GM19035 (cell line): ENCODE measurements around the gene OSTN.
"Not testable (repeated sequence)": the region's sequence is repeated elsewhere in the genome, so short reads cannot be mapped to it uniquely, and the experiment has no call there.

Experiments used
- ATAC-seq: cut with Tn5 transposase; IDR thresholded peaks from one replicate; pipeline ENCODE4 v1.9.1; 2021; ENCODE audit not compliant: unreplicated experiment

The OSTN gene, protein sequence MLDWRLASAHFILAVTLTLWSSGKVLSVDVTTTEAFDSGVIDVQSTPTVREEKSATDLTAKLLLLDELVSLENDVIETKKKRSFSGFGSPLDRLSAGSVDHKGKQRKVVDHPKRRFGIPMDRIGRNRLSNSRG

DNA sequence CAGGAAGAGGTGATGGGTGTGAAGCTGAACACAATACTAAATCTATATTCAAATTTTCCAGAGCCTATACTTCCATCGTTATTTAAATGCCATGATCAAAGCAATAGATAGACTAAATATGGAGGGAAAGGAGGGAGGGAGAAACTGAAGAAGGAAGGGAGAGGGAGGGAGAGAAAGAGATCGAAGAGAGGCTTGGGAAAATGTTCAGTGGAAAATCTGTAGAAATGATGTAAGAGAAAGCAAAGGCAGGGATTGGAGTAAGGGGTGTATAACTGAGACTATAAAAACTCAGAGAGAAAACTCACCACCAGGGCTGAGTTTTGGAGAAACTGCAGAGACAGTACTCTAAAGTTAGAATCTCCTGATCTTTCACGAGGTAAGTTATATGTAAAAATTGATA, at the start of gene OSTN:
OSTN (plus strand) TSS at position 310 of the 400 bp plus-strand sequence. CDS start 13,292 bp downstream, outside the sequence.
- no peak for ATAC-seq

- ATAC-seq, result no peak
Observed at GRCh38 chr3:191151653-191152052, 47.4 kb upstream of the OSTN start.

- no peak for ATAC-seq
Observed at GRCh38 chr3:191154827-191155226, 44.2 kb upstream of the OSTN start.

GRCh38 chr3:191158247-191158646, 40.8 kb upstream of the OSTN start:
- no peak for ATAC-seq

- no peak for ATAC-seq
Observed at GRCh38 chr3:191158815-191159214, 40.2 kb upstream of the OSTN start.

DNA sequence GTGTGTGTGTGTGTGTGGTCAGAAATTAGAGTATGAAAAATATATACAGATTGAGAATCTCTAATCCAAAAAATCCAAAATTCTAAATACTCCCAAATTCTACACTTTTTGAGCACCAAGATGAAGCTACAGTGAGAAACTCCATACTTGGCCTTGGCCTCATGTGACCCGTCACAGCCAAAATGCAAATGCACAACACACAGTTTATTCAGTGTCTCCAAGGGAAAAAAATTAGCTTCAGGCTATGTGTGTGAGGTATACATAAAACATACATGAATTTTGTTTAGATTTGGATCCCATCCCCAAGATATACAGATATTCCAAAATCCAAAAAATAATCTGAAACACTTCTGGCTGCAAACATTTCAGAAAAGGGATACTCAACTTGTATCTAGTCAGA, 33.2 kb upstream of the OSTN start:
- no peak for ATAC-seq

DNA sequence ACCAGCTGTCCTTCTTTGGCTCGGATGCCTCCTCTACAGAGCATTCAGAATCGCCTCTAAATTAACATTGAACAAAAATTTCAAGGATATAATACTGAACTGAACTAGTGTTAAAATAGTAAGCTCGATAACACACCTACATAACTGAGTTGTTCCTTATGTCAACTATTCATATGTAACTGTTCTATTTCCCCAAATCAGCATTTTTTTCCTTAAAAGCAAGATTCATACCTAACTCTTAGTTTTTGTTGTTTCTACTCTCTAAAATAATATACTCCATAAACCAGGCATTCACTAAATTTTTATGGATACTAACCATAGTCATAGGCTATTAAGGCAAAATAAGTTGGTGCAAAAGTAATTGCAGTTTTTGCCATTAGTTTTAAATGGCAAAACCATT, 32.7 kb upstream of the OSTN start:
- ATAC-seq, result no peak

GRCh38 chr3:191169566-191169965, 29.5 kb upstream of the OSTN start:
- no peak for ATAC-seq

GRCh38 chr3:191170097-191170496, 28.9 kb upstream of the OSTN start:
- ATAC-seq, result no peak

DNA sequence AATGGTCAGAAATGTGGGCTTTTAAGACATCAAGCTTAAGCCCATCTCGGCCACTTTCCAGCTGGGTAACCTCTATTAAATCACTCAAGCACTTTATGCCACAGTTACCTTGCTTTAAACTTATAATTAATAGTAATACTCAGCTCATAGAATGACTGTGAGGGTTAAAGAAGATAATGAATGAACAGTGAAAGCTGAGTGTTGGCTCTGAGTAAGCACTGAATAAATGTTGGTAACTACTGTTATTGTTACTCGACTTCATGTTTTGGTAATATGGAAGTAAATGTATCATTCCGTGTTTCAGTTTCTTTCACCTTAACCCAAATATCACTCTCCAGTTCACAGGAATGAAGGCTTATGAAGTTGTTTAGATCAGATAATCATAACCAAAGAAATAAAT, 23.9 kb upstream of the OSTN start:
- ATAC-seq, result no peak

DNA sequence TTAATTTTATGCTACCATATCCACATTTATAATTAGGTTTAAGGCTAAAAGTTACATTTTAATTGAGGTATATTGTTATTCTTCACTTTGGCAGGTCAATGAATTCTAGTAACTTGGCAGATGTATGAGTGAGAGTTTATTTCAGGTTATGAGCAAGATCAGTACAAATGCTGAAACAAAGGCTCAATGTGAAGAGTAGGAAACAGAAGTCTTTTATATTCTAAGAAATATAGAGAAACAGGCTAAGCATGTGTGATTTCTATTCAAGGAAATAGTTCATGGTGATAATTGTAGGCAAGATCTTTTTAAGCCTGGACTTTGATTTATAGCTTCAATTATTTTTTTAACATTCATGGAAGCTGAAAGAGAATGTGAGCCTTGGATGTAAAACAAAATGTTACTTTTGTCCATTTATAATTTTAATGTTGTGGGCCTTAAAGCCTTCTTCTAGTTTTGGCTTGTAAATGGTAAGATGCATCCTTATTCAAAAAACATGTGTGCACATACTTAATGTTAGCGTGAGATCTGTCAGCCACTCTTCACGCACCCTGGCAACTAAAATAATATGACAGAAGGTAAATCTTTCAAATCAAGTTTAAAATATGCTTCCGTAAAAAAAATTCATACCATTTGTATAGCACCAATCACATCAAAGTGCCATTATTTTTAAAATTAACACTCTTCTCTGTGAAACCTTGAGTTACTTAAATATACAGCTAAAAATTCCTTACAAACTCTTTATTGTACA, 22.8 kb upstream of the OSTN start:
- ATAC-seq, result no peak

DNA sequence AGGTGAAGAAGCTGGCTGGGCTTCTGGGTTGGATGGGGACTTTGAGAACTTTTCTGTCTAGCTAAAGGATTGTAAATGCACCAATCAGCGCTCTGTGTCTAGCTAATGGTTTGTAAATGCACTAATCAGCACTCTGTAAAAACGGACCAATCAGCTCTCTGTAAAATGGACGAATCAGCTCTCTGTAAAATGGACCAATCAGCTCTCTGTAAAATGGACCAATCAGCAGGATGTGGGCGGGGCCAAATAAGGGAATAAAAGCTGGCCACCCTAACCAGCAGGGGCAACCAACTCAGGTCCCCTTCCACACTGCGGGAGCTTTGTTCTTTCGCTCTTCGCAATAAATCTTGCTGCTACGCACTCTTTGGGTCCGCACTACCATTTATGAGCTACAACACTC, 13.7 kb upstream of the OSTN start:
- ATAC-seq, result not testable (repeated sequence)

DNA sequence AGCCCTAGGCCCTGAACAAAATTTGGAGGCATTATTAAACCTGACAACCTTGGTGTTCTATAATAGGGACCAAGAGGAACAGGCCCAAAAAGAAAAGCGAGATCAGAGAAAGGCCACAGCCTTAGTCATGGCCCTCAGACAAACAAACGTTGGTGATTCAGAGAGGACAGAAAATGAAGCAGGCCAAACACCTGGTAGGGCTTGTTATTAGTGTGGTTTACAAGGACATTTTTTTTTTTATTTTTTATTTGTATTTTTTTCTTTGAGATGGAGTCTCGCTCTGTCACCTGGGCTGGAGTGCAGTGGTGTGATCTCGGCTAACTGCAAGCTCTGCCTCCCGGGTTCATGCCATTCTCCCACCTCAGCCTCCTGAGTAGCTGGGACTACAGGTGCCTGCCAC, 10.8 kb upstream of the OSTN start:
- not testable (repeated sequence) for ATAC-seq

DNA sequence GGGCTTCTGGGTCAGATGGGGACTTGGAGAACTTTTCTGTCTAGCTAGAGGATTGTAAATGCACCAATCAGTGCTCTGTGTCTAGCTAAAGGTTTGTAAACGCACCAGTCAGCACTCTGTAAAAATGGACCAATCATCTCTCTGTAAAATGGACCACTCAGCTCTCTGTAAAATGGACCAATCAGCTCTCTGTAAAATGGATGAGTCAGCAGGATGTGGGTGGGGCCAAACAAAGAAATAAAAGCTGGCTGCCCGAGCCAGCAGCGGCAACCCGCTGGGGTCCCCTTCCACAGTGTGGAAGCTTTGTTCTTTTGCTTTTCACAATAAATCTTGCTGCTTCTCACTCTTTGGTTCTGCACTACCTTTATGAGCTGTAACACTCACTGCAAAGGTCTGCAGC, 6.8 kb upstream of the OSTN start:
- ATAC-seq, result not testable (repeated sequence)

DNA sequence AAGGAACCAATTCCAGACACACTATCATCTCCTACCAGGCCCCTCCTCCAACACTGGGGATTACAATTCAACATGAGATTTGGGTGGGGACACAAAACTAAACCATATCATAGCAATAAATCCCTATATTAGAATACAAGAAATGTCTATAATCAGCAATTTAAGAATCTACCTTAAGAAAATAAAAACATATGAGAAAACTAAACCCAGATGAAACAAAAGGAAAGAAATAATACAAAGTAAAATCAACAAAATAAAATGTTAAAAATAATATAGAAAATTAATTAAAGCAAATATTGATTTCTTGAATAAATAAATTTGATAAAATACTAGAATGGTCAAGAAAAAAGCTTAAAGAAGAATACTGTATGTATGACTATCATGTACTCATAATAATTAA, 6.1 kb upstream of the OSTN start:
- ATAC-seq, result no peak

GRCh38 chr3:191197761-191198306, 1.2 kb upstream of the OSTN start:
- no peak for ATAC-seq

- ATAC-seq, result no peak
Observed at GRCh38 chr3:191198480-191198879, 561 bp upstream of the OSTN start.

DNA sequence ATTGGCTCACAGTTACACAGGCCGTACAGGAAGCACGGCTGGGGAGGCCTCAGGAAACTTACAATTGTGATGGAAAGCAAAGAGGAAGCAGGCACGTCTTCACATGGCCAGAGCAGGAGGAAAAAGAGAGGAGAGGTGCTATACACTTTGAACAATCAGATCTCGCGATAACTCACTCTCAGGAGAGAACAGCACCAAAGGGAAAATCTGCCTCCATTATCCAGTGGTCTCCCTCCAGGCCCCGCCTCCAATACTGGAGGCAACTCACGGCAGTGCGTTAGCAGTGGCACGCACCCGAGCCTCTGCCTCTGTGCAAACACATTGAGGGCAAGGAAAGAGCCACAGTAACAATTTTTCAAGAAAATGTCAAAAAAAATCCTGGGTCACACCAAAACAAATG, 11.0 kb downstream of the OSTN start:
- ATAC-seq, result no peak

- no peak for ATAC-seq
Observed at GRCh38 chr3:191216510-191216909, 17.5 kb downstream of the OSTN start.

GRCh38 chr3:191217301-191217700, 18.3 kb downstream of the OSTN start:
- no peak for ATAC-seq

DNA sequence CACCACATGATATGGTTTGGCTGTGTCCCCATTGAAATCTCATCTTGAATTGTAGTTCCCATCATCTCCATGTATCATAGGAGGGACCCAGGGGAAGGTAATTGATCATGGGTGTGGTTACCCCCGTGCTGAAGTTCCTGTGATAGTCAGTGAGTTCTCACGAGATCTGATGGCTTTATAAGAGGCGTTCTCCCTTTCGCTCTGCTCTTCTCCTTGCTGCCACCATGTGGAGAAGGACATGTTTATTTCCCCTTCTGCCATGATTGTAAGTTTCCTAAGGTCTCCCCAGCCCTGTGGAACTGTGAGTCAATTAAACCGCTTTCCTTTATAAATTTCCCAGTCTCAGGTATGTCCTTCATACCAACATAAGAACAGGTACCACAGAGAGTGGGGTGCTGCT, 21.9 kb downstream of the OSTN start:
- no peak for ATAC-seq

GRCh38 chr3:191221638-191222037, 22.6 kb downstream of the OSTN start:
- no peak for ATAC-seq

DNA sequence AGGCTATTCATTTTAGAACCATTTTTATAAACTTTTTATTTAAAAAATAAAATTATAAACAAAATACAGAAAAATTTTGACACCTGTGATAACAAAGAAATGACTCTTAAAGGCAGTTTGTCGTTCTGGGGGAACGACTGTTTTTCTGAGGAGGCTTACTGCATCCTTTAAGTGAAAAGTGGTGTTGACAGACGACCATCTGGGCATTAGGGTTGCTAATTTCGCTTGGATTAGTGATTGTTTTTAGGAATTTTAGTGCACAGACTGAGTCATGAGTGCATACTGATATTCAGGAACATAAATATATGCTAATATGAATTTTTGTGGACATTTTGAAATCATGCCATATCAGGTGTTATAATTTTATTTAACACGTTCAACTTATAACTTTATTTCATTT, 28.5 kb downstream of the OSTN start:
- ATAC-seq, result no peak
